RWPE1 (cell line): ENCODE results near the gene INSM1.

Experiments used
- CTCF ChIA-PET: fragments of 350-600 bp; sonication (Branson Sonifier 250); formaldehyde crosslinking; extraction: SDS; loops from one replicate; lab custom pipeline; 2021; lab: Yijun Ruan, JAX
- POLR2A ChIA-PET: fragments of 400-600 bp; formaldehyde crosslinking; extraction: SDS; loops from one replicate; lab custom pipeline; 2020; ENCODE audit warnings: antibody characterized with exemption; ENCODE audit not compliant: low non-redundant PET; lab: Yijun Ruan, JAX
- DNase-seq: peaks from one replicate; pipeline ENCODE4 v3.0.0; 2012; ENCODE audit warnings: low spot score
- H3K27ac ChIP-seq: fragments of 450-650 bp; 2 replicates; pipeline ENCODE4 v1.5.1; 2017
- CTCF ChIP-seq: fragments of 450-650 bp; conservative IDR thresholded peaks from 2 replicates; pipeline ENCODE4 v1.5.1; 2017; ENCODE audit warnings: low read depth, mild to moderate bottlenecking

INSM1 gene

GRCh38 chr20:20395903-20396568, 28.1 kb downstream of the INSM1 start:
- CTCF ChIA-PET = no interaction called here
- no peak for DNase-seq
- POLR2A ChIA-PET = no interaction called here
- no peak for TF ChIP-seq CTCF
- H3K27ac ChIP-seq = no peak overlapping the region

DNA sequence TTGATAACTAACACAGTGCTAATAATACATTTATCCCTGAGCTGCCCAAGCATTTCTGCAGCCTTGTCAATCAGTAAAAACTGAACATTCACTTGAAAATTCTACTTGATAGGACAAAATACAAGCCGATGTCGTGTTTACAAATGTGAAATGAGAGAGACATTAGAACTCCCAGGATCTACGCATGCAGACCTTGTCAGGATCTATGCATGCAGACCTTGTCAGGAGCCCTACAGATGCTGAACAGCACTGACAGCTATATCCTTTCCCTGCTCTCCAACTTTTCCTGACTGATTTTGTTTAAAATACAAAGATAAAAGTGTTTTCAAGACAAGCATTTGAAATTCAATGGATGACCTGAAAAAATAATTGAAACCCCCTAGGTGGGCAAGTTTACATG, 28.9 kb downstream of the INSM1 start:
- no peak for TF ChIP-seq CTCF
- DNase-seq = no peak
- ChIA-PET CTCF (no interaction called here), POLR2A (interaction anchor here (1.0 kb wide), 1 partner anchor 9 kb away, joined by 3 read pairs; no protein-coding TSS in a partner anchor)
- no peak overlapping the region for H3K27ac ChIP-seq

DNA sequence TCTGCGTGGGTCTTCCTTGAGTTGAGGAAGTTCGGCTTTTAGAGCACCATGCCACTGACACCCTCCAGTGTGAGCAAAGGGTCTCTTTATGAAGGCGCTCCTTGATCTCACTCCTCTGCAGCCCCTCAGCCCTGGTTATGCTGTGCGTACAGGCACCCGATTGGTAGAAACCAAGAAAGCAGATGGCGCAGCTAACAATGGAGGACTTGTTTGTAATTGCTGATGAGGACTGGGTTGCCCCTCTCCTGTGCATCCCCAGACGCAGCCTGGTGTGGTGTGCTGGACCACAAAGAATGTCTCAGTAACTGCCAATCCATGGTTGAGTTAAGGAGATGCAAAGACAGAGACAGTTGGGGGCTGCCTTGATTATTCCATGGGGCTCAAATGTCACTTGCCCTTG, 30.2 kb downstream of the INSM1 start:
- TF ChIP-seq CTCF = no peak
- ChIA-PET CTCF (interaction anchor here (0.6 kb wide), 1 partner anchor 144 kb away, joined by 3 read pairs; no protein-coding TSS in a partner anchor), POLR2A (no interaction called here)
- no peak for DNase-seq
- H3K27ac ChIP-seq = no peak overlapping the region

DNA sequence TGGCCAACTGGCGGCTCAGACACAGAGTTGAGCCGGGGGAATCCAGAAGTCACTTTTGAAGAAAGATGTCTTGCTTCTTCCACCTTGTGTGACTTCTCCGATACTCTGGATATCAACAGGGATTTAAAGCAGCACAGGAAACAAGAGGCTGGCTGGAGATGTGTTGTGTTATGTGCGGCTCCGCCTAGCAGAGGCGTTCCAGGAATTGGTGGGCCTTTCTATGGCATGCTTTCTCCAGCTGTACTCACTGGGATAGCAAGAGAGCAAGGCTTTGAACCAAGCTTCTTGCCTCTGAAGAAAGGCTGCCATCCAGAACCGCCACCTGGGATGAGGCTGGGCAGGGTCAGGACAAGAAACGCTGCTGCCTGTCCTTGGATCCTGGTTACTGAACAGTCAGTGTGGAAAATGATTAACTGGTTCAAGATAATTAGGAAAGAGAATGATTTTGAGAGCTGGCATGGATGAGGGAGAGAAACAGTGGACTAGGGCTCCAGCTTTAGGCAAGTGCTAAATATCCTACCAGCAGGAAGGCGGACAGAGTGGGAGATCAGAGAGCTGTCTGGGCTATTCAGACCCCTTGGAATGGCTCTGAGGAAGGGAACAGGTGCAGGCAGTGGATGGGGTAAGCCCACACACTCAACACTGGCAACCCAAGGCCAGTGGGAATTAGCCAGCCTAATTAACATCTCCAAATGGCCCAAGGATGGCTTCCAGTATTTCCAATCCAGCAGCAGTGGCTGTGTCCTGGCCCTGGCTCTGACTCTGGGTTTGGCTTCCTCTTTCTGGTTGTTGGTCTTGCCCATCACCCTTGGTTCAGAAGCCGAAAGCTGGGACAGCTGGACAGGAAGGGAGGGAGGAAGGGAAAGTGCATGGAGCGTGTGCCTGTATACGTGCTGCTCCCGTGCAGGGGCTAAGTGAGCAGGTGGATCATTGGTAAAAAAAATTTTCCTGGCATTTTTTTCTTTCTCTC, 31.9 kb downstream of the INSM1 start:
- TF ChIP-seq CTCF = no peak
- ChIA-PET CTCF (no interaction called here), POLR2A (no interaction called here)
- no peak overlapping the region for H3K27ac ChIP-seq
- DNase-seq = no peak

DNA sequence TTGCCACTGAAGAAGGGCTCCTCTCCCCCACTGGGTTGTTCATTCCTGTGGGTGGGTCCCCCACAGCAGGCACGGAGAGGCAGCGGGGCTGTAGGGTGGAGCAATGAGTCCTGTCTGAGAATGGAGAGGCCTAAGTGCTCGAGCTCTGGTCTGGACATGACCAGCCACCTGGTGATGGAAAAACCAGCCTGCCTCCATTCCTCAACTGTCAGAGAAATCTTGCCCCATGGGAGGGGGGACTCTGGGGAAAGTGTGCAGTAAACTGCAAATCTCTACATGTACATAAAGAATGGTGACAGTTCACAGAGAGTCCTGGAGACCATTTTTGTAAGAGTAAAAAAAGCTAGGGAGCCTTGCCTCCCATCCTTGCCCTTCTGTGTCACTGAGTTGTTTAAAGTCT, 34.1 kb downstream of the INSM1 start:
- no peak overlapping the region for H3K27ac ChIP-seq
- DNase-seq = no peak
- TF ChIP-seq CTCF = no peak
- POLR2A ChIA-PET = no interaction called here
- CTCF ChIA-PET = no interaction called here

DNA sequence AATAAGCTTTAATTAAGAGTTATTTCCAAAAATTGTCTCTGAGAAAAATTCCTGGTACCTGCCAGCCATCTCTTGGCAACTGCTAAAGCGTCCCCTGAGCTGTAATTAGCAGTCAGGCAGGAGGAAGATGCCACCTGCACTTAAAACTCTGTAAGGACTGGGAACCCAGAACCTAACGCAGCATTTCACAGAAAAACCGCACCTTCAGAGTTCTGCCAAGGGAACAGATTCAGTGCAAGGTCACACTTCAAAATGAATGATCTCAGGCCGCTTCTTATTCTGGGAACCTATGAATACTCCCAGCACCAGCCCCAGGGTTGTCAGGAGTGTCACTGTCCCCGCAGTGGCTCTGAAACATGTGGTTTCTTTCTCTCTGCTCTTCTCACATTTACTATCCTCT, 36.7 kb downstream of the INSM1 start:
- no peak for TF ChIP-seq CTCF
- CTCF ChIA-PET = no interaction called here
- POLR2A ChIA-PET = no interaction called here
- H3K27ac ChIP-seq = no peak overlapping the region
- no peak for DNase-seq
